Upper lobe of left lung (tissue), 6 donors: ENCODE data around the gene KIF21A. TPM values are rescaled to one million over a fixed set of nuclear protein-coding genes. Genes with fewer than 3 reads are reported as not detected.

Experiments
- ATAC-seq, 2 donors: fragments of 200-7000 bp; cut with Tn5 transposase; one replicate each; pipeline ENCODE4 v1.9.1; 2022; ENCODE audit warnings: mild to moderate bottlenecking in 2 of 2, moderate library complexity in 2 of 2; ENCODE audit not compliant: low FRiP score in 2 of 2
- DNase-seq, 2 donors: peaks; one replicate each; pipeline ENCODE4 v3.0.0-alpha.2; 2019 to 2020
- H3K27ac ChIP-seq, 4 donors: fragments of 200-600 bp; sonication (generic); one replicate each; pipeline ENCODE4 v1.5.1; 2016 to 2019
- H3K27me3 ChIP-seq, 4 donors: fragments of 200-600 bp; sonication (generic); one replicate each; pipeline ENCODE4 v1.5.1; 2017 to 2019
- H3K36me3 ChIP-seq, 4 donors: fragments of 200-600 bp; sonication (generic); one replicate each; pipeline ENCODE4 v1.5.1; 2016 to 2019
- H3K4me1 ChIP-seq, 4 donors: fragments of 200-600 bp; sonication (generic); one replicate each; pipeline ENCODE4 v1.5.1; 2018 to 2019
- H3K4me3 ChIP-seq, 4 donors: fragments of 200-600 bp; sonication (generic); one replicate each; pipeline ENCODE4 v1.5.1; 2017 to 2019; ENCODE audit warnings: mild to moderate bottlenecking in 2 of 4, moderate library complexity in 1 of 4
- H3K9me3 ChIP-seq, 4 donors: fragments of 200-600 bp; sonication (generic); one replicate each; pipeline ENCODE4 v1.5.1; 2018 to 2019
- EP300 ChIP-seq, 4 donors: sonication (generic); formaldehyde crosslinking; IDR thresholded peaks; one replicate each; pipeline ENCODE4 v1.5.1; 2017; ENCODE audit warnings: antibody characterized with exemption in 4 of 4, control low read depth in 2 of 4
- POLR2A ChIP-seq, 4 donors: fragments of 450-650 bp; IDR thresholded peaks; one replicate each; pipeline ENCODE4 v1.5.1; 2016 to 2017; ENCODE audit warnings: antibody characterized with exemption in 4 of 4, mild to moderate bottlenecking in 2 of 4
- POLR2AphosphoS5 ChIP-seq, 2 donors: sonication (generic); formaldehyde crosslinking; IDR thresholded peaks; one replicate each; pipeline ENCODE4 v1.5.1; 2017; ENCODE audit warnings: antibody characterized with exemption in 2 of 2
- WGBS, 2 donors: methylation state at CpG; one replicate each; pipeline ENCODE4 v1.1.5; 2017 to 2018; 5-methylcytosine and 5-hydroxymethylcytosine counted together
- total RNA-seq, 6 donors: library from RNA; depleted of rRNA in 4 of 6; stranded (reverse); fragments of >200 nt in 4 of 6; gene quantifications; one replicate each; pipeline versions ENCODE4 v1.1.0 to v1.2.1, GENCODE V29; 2016 to 2021
- TF ChIP-seq, protein P1 (sequence below), 6 experiments: fragments of 450-650 bp in 4 of 6; fragments of 200-600 bp in 2 of 6; sonication (generic) in 2 of 6; IDR thresholded peaks; one replicate each; pipeline ENCODE4 v1.5.1; 2016 to 2019; ENCODE audit warnings: antibody characterized with exemption in 6 of 6
- donor health status: DM: no; HTN: no; CAD: no; lungs with moderate emphysema.
- donor health status: DM: no; HTN: yes; CAD: no; lungs with severe emphysema.

Gene KIF21A
- total RNA-seq, 6 donors from 2014 or later: 6.6 to 89.3 (median 18.3) TPM

DNA sequence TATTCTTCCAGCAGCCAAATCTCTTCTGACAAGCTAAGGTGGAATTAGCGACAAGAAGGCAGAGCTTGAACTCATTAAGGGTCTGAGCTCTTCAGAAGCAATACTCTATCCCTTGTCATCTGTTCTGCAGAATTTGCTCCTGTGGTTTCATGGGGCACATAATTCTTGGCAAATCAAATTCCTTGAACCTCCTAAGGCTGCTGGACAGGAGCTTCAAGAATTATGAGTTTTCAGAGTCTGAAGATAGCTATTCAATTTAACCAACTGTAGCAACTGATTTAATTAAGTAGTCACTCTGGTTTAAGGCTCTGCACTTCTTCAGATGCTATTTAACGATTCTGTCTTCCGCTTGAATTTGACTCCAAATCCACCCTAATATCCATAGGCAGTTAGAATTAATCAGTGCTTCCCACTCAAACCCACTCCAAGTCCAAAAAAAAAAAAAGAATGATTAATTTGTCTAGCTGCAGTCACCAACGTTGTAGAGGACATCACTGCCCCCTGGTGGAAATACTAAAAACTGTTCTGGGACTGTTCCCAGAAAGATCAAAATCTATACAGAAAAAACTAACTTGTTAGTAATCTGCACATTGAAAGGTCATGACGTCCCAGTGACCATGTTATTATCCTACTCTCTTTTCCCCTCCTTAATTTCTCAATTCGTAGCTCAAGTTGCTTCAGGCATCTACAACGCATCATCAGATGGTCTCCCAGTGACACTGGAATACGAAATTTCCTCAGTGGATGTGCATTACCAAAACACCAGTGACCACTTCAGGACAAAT, 169.9 kb downstream of the KIF21A start:
- ATAC-seq: peak in 1 of 2 donors; percentile 61

DNA sequence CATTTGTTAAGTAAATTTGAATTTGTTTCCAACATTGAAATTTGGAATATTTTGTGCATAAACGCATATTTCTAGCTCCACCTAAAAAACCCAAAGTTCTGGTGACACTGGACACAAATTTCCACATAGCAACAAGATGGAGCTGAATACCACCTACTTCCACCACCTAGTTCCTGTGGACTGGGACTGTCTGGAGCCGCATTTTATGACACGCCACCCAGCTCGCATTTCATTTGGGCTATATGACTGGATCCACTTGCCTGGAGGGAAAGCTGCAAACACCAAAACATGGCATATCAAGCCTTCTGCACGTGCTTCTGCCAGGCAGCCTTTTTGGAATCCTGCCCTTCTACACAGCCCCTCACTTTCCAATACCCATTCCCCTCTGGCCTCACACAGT, 173.4 kb downstream of the KIF21A start:
- Histone ChIP-seq H3K36me3 (no peaks in the 10 kb centered on the region), H3K4me1 (no peaks in the 10 kb centered on the region), H3K27me3 (no peaks in the 10 kb centered on the region), H3K27ac (no peak overlapping the region), H3K4me3 (no peak overlapping the region), H3K9me3 (no peaks in the 10 kb centered on the region)
- WGBS, 2 donors: 87 to 93% methylated on average over 5 of the region's 5 CpGs
- DNase-seq (no peak), ATAC-seq (no peak)
- TF ChIP-seq, protein P1, sequence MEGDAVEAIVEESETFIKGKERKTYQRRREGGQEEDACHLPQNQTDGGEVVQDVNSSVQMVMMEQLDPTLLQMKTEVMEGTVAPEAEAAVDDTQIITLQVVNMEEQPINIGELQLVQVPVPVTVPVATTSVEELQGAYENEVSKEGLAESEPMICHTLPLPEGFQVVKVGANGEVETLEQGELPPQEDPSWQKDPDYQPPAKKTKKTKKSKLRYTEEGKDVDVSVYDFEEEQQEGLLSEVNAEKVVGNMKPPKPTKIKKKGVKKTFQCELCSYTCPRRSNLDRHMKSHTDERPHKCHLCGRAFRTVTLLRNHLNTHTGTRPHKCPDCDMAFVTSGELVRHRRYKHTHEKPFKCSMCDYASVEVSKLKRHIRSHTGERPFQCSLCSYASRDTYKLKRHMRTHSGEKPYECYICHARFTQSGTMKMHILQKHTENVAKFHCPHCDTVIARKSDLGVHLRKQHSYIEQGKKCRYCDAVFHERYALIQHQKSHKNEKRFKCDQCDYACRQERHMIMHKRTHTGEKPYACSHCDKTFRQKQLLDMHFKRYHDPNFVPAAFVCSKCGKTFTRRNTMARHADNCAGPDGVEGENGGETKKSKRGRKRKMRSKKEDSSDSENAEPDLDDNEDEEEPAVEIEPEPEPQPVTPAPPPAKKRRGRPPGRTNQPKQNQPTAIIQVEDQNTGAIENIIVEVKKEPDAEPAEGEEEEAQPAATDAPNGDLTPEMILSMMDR (IDR thresholded peaks at IDR 0.05): no peak
- TF ChIP-seq POLR2A (IDR thresholded peaks at IDR 0.05): no peak
- no peak for TF ChIP-seq EP300 (IDR thresholded peaks at IDR 0.05)
- no peak for TF ChIP-seq POLR2AphosphoS5 (IDR thresholded peaks at IDR 0.05)

More for the DNA sequence above, 169.9 kb downstream of the KIF21A start:
- no peaks in the 10 kb centered on the region for H3K4me1 ChIP-seq
- no peaks in the 10 kb centered on the region for H3K9me3 ChIP-seq
- TF ChIP-seq POLR2AphosphoS5 (IDR thresholded peaks at IDR 0.05) (no peak), EP300 (IDR thresholded peaks at IDR 0.05) (no peak), POLR2A (IDR thresholded peaks at IDR 0.05) (no peak)
- TF ChIP-seq, protein P1 (IDR thresholded peaks at IDR 0.05): peak in 3 of 6 experiments; percentile 26 to 74 (median 61)
- DNase-seq: no peak
- H3K4me3 ChIP-seq: no peak overlapping the region
- WGBS, 2 donors: 33% methylated on average over 8 of the region's 8 CpGs
- no peaks in the 10 kb centered on the region for H3K27me3 ChIP-seq
- H3K36me3 ChIP-seq: no peaks in the 10 kb centered on the region
- H3K27ac ChIP-seq: no peak overlapping the region

DNA sequence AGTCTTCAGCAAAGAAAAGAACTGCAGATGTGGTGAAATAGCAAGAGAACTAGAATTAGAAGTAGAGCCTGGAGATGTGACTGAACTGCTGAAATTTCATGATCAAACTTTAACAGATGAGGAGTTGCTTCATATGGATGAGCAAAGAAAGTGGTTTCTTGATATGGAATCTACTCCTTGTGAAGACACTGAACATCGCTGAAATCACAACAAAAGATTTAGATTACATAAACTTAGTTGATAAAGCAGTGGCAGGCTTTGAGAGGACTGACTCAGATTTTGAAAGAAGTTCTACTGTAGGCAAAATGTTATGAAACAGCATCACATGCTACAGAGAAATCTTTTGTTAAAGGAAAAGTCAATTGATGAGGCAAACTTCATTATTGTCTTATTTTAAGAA, 175.0 kb downstream of the KIF21A start:
- 68 to 86% methylated on average over 1 of the region's 1 CpG for WGBS, 2 donors
- H3K9me3 ChIP-seq: no peaks in the 10 kb centered on the region
- H3K4me3 ChIP-seq: no peak overlapping the region
- no peak for ATAC-seq
- H3K27me3 ChIP-seq: no peaks in the 10 kb centered on the region
- no peak for DNase-seq
- H3K27ac ChIP-seq: no peak overlapping the region
- no peaks in the 10 kb centered on the region for H3K4me1 ChIP-seq
- no peak for TF ChIP-seq POLR2AphosphoS5 (IDR thresholded peaks at IDR 0.05)
- TF ChIP-seq EP300 (IDR thresholded peaks at IDR 0.05): no peak
- TF ChIP-seq, protein P1 (IDR thresholded peaks at IDR 0.05): no peak
- TF ChIP-seq POLR2A (IDR thresholded peaks at IDR 0.05): no peak
- no peaks in the 10 kb centered on the region for H3K36me3 ChIP-seq

DNA sequence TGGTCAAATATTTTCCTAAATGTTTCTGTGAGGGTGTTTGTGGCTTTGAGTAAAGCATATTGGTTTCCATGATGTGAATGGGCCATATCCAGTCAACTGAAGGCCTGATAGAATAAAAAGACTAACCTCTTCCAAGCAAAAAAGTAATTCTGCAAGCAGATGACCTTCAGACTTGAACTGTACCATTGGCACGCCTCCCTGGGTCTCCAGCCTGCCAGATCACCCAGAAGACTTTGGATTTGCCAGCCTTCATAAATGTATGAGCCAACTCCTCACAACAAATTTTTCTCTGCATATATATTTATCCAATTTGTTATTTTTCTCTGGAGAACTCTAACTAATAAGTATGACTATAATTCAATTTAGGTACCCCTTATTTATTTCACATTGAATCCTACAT, 190.3 kb downstream of the KIF21A start:
- Histone ChIP-seq H3K9me3 (no peaks in the 10 kb centered on the region), H3K4me1 (no peaks in the 10 kb centered on the region), H3K4me3 (no peak overlapping the region), H3K27ac (no peak overlapping the region), H3K27me3 (no peaks in the 10 kb centered on the region), H3K36me3 (no peaks in the 10 kb centered on the region)
- WGBS, 2 donors: 85 to 90% methylated on average over 1 of the region's 1 CpG
- TF ChIP-seq EP300 (IDR thresholded peaks at IDR 0.05) (no peak), POLR2A (IDR thresholded peaks at IDR 0.05) (no peak), POLR2AphosphoS5 (IDR thresholded peaks at IDR 0.05) (no peak)
- TF ChIP-seq, protein P1 (IDR thresholded peaks at IDR 0.05): no peak
- ATAC-seq (no peak), DNase-seq (no peak)

Other genes with a start within 250 kb of the KIF21A start
- 1 to 10 TPM in 2 of 6 donors, under 1 TPM in 3, not detected in 1; 0.20 to 2.2 (median 0.47) TPM for gene ABCD2, start 176.7 kb upstream of the KIF21A start, total RNA-seq